ENCODE measurements around the gene TMEM223. TPM values are rescaled to one million over a fixed set of nuclear protein-coding genes. Genes with fewer than 3 reads are reported as not detected.

TMEM223 gene
- total and polyA plus RNA-seq, 9 donors, result 12.0 to 26.9 (median 13.7) TPM

DNA sequence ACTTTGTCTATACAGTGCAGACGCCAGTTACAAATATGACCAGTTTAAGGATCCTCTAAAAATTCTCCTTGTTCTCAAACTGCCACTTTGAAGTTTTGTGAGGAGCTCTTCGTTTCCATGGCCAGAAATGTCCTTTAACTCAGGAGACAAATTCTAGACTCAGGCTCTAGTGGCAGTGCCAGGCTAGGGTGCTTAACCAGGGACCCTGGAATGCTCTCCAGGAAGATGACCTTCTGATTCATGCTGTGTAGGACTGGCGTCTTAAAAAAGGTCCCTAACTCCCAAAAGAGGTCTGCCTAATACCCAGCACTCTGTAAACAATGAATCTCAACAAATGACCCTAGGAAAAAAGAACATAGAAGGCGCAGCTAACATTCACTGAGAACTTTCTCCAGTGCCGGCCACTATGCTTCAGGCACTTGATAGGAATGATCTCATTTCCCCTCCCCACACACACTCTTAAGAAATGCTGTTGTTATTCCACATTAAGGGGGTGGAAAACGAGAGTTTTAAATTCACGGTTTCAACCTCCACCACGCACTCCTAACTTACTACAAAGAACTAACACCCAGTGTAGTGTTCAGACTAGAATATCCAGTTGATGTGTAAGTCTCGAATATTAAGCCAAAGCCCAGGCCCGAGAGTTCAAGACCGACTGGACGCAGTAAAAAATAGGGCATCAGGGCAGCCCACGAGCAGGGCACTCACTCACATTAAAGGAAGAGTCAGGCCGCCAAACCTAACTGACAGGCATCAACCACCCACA, 12.7 kb upstream of the TMEM223 start:
- Histone ChIP-seq H3K9me3 (no peaks in the 10 kb centered on the region), H3K27me3 (no peaks in the 10 kb centered on the region), H3K4me1 (ENCODE audit: insufficient read depth) (peaks cover 6% of the 10 kb centered on the region), H3K36me3 (no peaks in the 10 kb centered on the region), H3K4me3 (peak overlapping the region; percentile 82), H3K27ac (peak overlapping the region in 1 of 2 donors; percentile 80)
- DNase-seq, result no peak
- 2 to 4% (median 2%) methylated on average over 14 of the region's 14 CpGs for WGBS, 3 donors
- intact Hi-C loops (cut with DNase I), result loop anchor here in 1 of 4 donors (2.0 to 5.0 kb wide), 2 partner anchors 26 to 768 kb away; no protein-coding TSS in a partner anchor
- no peak for TF ChIP-seq EP300 (IDR thresholded peaks at IDR 0.05)
- TF ChIP-seq, protein P1, sequence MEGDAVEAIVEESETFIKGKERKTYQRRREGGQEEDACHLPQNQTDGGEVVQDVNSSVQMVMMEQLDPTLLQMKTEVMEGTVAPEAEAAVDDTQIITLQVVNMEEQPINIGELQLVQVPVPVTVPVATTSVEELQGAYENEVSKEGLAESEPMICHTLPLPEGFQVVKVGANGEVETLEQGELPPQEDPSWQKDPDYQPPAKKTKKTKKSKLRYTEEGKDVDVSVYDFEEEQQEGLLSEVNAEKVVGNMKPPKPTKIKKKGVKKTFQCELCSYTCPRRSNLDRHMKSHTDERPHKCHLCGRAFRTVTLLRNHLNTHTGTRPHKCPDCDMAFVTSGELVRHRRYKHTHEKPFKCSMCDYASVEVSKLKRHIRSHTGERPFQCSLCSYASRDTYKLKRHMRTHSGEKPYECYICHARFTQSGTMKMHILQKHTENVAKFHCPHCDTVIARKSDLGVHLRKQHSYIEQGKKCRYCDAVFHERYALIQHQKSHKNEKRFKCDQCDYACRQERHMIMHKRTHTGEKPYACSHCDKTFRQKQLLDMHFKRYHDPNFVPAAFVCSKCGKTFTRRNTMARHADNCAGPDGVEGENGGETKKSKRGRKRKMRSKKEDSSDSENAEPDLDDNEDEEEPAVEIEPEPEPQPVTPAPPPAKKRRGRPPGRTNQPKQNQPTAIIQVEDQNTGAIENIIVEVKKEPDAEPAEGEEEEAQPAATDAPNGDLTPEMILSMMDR (IDR thresholded peaks at IDR 0.05), result no peak
- TF ChIP-seq POLR2A (IDR thresholded peaks at IDR 0.05), result no peak

DNA sequence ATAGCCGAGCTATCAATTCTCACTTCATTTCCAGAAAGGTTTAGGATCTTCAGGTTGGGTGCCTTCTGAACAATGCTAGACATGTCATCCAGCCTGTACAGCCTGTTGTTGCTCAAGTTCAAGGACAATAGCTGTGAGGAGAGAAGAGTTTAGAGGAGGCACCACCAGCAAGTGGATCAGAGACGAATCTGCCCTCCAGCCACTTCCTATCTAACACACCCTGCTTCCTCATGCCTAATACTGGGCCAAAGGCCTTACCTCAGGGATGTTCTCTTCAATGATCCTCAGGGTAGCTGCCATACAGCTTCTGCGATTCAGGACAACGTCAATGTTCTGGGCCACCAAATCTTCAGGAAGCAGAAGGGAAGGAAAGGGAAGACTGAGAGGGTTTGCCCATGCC, 9.3 kb upstream of the TMEM223 start:
- DNase-seq, result no peak
- intact Hi-C loops (cut with DNase I), result no loop called here
- Histone ChIP-seq H3K27me3 (no peaks in the 10 kb centered on the region), H3K36me3 (no peaks in the 10 kb centered on the region), H3K9me3 (no peaks in the 10 kb centered on the region), H3K27ac (no peak overlapping the region), H3K4me1 (ENCODE audit: insufficient read depth) (peaks cover 6% of the 10 kb centered on the region), H3K4me3 (no peak overlapping the region)
- no peak for TF ChIP-seq POLR2A (IDR thresholded peaks at IDR 0.05)
- TF ChIP-seq, protein P1 (IDR thresholded peaks at IDR 0.05), result no peak
- 78 to 84% (median 80%) methylated on average over 4 of the region's 4 CpGs for WGBS, 3 donors

DNA sequence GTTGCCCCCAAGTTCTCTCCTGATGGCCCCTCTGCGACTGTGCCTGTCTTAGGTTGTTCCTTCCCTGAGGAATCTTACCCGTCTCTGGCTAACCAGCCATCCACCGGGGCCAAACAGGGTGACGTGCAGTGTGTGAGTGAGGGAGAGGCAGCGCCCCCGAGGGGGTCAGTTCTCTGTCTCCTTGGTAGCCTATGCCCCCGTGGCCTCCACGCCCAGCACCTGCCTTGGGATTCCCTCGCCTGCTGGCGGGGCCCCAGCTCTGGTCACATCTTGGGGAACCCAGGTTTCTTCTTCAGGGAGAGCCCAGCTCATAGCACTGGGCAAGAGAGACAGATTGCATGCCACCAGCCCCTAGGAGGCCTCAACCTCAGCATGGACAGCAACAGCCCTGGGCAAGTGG, 7.7 kb upstream of the TMEM223 start:
- peaks cover 5% of the 10 kb centered on the region for H3K4me1 ChIP-seq (ENCODE audit: insufficient read depth)
- no peaks in the 10 kb centered on the region for H3K9me3 ChIP-seq
- no peak overlapping the region for H3K27ac ChIP-seq
- no peak overlapping the region for H3K4me3 ChIP-seq
- no peaks in the 10 kb centered on the region for H3K36me3 ChIP-seq
- WGBS, 3 donors, result 85 to 92% (median 91%) methylated on average over 10 of the region's 10 CpGs
- no peak for DNase-seq
- intact Hi-C loops (cut with DNase I), result no loop called here
- TF ChIP-seq POLR2A (IDR thresholded peaks at IDR 0.05), result no peak
- no peak for TF ChIP-seq EP300 (IDR thresholded peaks at IDR 0.05)
- TF ChIP-seq, protein P1 (IDR thresholded peaks at IDR 0.05), result no peak
- H3K27me3 ChIP-seq, result no peaks in the 10 kb centered on the region

DNA sequence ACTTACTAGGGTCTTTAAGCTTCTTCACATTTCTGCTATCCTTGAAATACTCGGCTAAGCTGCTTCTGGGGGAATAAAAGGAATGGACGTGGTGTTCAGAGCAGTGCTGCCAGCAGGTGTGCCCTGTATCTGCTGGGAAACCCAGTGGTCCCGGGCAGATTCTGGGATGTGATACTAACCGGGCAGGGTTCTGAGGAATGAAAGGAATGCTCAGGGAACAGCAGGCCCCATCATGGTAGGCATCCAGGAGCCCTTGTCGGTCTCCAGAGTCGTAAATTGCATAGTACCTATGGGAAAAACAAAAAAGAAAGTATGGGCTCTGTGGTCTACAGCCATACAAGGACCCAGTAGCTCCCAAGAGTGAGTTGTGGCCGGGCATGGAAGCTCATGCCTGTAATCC, 4.5 kb upstream of the TMEM223 start:
- TF ChIP-seq POLR2A (IDR thresholded peaks at IDR 0.05) (no peak), EP300 (IDR thresholded peaks at IDR 0.05) (no peak)
- TF ChIP-seq, protein P1 (IDR thresholded peaks at IDR 0.05), result no peak
- Histone ChIP-seq H3K9me3 (no peaks in the 10 kb centered on the region), H3K4me3 (no peak overlapping the region), H3K36me3 (no peaks in the 10 kb centered on the region), H3K4me1 (ENCODE audit: insufficient read depth) (no peaks in the 10 kb centered on the region), H3K27ac (no peak overlapping the region), H3K27me3 (no peaks in the 10 kb centered on the region)
- no peak for DNase-seq
- WGBS, 3 donors, result 68 to 72% (median 69%) methylated on average over 7 of the region's 7 CpGs
- intact Hi-C loops (cut with DNase I), result no loop called here
